CD4-positive, alpha-beta T cell treated with Interleukin-4 for 1 hour (primary cell): ENCODE measurements around the gene CKLF.

ENCODE experiments used
- DNase-seq, 2 donors: peaks; one replicate each; pipeline ENCODE4 v3.0.0-alpha.2; 2020 to 2022

The CKLF gene

GRCh38 chr16:66519482-66520373, 32.6 kb upstream of the CKLF start:
- no peak for DNase-seq

- DNase-seq = peak; percentile 19 to 57
Measured at GRCh38 chr16:66520406-66521170, 31.8 kb upstream of the CKLF start.

GRCh38 chr16:66521252-66521713, 31.1 kb upstream of the CKLF start:
- DNase-seq = no peak

GRCh38 chr16:66521951-66522771, 30.2 kb upstream of the CKLF start:
- DNase-seq = peak; percentile 82 to 83

GRCh38 chr16:66522816-66523590, 29.4 kb upstream of the CKLF start:
- no peak for DNase-seq

GRCh38 chr16:66523861-66524354, 28.5 kb upstream of the CKLF start:
- DNase-seq = peak; percentile 63 to 66

- peak; percentile 44 to 84 for DNase-seq
Measured at GRCh38 chr16:66524601-66525164, 27.7 kb upstream of the CKLF start.

- peak in 1 of 2 donors; percentile 60 for DNase-seq
Measured at GRCh38 chr16:66525396-66526180, 26.8 kb upstream of the CKLF start.

- no peak for DNase-seq
Measured at GRCh38 chr16:66528294-66528693, 24.1 kb upstream of the CKLF start.

GRCh38 chr16:66529475-66529874, 22.9 kb upstream of the CKLF start:
- DNase-seq = no peak

GRCh38 chr16:66534376-66534799, 18.0 kb upstream of the CKLF start:
- DNase-seq = no peak

GRCh38 chr16:66536525-66536924, 15.9 kb upstream of the CKLF start:
- DNase-seq = no peak

- DNase-seq = no peak
Measured at GRCh38 chr16:66537236-66537635, 15.1 kb upstream of the CKLF start.

- DNase-seq = no peak
Measured at GRCh38 chr16:66538910-66539309, 13.5 kb upstream of the CKLF start.

GRCh38 chr16:66539623-66540469, 12.5 kb upstream of the CKLF start:
- peak in 1 of 2 donors; percentile 29 for DNase-seq

GRCh38 chr16:66541388-66542355, 10.7 kb upstream of the CKLF start:
- no peak for DNase-seq

- no peak for DNase-seq
Measured at GRCh38 chr16:66542396-66542795, 10.0 kb upstream of the CKLF start.

GRCh38 chr16:66543541-66543940, 8.8 kb upstream of the CKLF start:
- DNase-seq = no peak
